Right atrium auricular region (tissue), 2 donors: ENCODE results near the gene AATF. TPM values are rescaled to one million over a fixed set of nuclear protein-coding genes. Genes with fewer than 3 reads are reported as not detected.

ENCODE experiments used
- DNase-seq: peaks from one replicate; pipeline ENCODE4 v3.0.0-alpha.2; 2019; ENCODE audit warnings: low spot score
- H3K27ac ChIP-seq, 2 donors: fragments of 200-600 bp; sonication (generic); 1 replicate in 1 of 2; 2 replicates in 1 of 2; pipeline ENCODE4 v1.5.1; 2016 to 2019
- H3K27me3 ChIP-seq, 2 donors: fragments of 200-600 bp; sonication (generic); one replicate each; pipeline versions ENCODE4 v1.5.1 to v1.6.0; 2017 to 2019
- H3K36me3 ChIP-seq: fragments of 200-600 bp; sonication (generic); one replicate; pipeline ENCODE4 v1.5.1; 2016
- H3K4me1 ChIP-seq, 2 donors: fragments of 200-600 bp; sonication (generic); one replicate each; pipeline versions ENCODE4 v1.5.1 to v1.6.0; 2017 to 2019
- H3K4me3 ChIP-seq, 2 donors: fragments of 200-600 bp; sonication (generic); 1 replicate in 1 of 2; 2 replicates in 1 of 2; pipeline ENCODE4 v1.5.1; 2017 to 2019; ENCODE audit warnings: mild to moderate bottlenecking in 1 of 2, moderate library complexity in 1 of 2
- H3K9me3 ChIP-seq, 2 donors: fragments of 200-600 bp; sonication (generic); one replicate each; pipeline ENCODE4 v1.5.1; 2019
- microRNA-seq, 2 donors: library from miRNA; unstranded; fragments of <30 nt; microRNA quantifications; one replicate each; pipeline ENCODE4, GENCODE V29; 2016 to 2017; ENCODE audit warnings: borderline number of aligned reads in 2 of 2, borderline replicate concordance in 1 of 2
- total RNA-seq, 2 donors: library from RNA; depleted of rRNA; stranded (reverse); fragments of >200 nt; gene quantifications; one replicate each; pipeline ENCODE4 v1.1.0, GENCODE V29; 2016
- TF ChIP-seq, protein P1 (sequence below), 2 donors: fragments of 200-600 bp; sonication (generic); IDR thresholded peaks; one replicate each; pipeline ENCODE4 v1.5.1; 2019; ENCODE audit warnings: antibody characterized with exemption in 2 of 2

The AATF gene
- total RNA-seq, 2 donors from 2014 or later = 17.8 to 23.2 TPM

DNA sequence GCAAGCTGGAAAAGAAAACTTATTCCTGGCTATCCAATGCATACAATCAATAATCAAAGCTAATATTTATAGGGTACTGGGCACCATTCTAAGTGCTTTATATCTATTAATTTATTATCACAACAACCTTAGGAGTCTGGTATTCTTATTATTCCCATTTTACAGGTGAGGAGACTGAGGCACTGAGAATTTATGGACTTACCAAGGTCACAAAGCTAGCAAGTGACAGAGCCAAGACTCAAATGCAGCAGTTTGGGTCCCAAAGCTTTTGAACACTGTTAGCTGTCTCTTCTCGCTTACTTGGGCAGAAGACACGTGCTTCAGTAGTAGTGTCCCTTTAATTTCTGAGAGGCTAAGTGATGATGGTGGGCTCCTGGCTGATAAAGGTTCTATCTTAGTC, 152.6 kb downstream of the AATF start:
- H3K27me3 ChIP-seq = no peaks in the 10 kb centered on the region
- peaks cover 16% of the 10 kb centered on the region for H3K36me3 ChIP-seq
- no peaks in the 10 kb centered on the region for H3K4me1 ChIP-seq

DNA sequence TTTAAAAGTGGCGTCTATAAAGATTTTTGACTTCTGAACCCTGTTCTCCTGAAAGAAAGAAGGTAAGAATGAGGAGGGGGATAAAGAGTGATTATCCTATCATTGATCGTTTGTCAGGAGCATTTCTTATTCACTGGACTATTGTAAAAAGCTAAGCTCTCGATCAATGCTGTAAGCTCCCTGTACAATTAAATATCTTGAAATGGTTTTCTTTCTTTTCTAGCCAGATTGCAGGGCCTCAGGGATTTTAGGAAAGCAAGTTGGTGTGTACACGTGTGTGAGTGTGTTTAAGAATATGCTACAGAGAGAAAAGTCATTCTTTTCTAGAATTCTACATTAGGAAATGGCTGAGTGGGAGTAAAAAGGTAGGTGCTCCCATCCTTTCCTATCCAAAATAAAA, 154.5 kb downstream of the AATF start:
- Histone ChIP-seq H3K4me1 (no peaks in the 10 kb centered on the region), H3K27ac (no peak overlapping the region), H3K9me3 (no peaks in the 10 kb centered on the region), H3K27me3 (no peaks in the 10 kb centered on the region), H3K36me3 (no peaks in the 10 kb centered on the region), H3K4me3 (no peak overlapping the region)
- TF ChIP-seq, protein P1, sequence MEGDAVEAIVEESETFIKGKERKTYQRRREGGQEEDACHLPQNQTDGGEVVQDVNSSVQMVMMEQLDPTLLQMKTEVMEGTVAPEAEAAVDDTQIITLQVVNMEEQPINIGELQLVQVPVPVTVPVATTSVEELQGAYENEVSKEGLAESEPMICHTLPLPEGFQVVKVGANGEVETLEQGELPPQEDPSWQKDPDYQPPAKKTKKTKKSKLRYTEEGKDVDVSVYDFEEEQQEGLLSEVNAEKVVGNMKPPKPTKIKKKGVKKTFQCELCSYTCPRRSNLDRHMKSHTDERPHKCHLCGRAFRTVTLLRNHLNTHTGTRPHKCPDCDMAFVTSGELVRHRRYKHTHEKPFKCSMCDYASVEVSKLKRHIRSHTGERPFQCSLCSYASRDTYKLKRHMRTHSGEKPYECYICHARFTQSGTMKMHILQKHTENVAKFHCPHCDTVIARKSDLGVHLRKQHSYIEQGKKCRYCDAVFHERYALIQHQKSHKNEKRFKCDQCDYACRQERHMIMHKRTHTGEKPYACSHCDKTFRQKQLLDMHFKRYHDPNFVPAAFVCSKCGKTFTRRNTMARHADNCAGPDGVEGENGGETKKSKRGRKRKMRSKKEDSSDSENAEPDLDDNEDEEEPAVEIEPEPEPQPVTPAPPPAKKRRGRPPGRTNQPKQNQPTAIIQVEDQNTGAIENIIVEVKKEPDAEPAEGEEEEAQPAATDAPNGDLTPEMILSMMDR (IDR thresholded peaks at IDR 0.05) = no peak
- no peak for DNase-seq

More for the DNA sequence above, 152.6 kb downstream of the AATF start:
- no peak overlapping the region for H3K27ac ChIP-seq
- DNase-seq = no peak
- TF ChIP-seq, protein P1 (IDR thresholded peaks at IDR 0.05) = no peak
- H3K9me3 ChIP-seq = no peaks in the 10 kb centered on the region
- no peak overlapping the region for H3K4me3 ChIP-seq

DNA sequence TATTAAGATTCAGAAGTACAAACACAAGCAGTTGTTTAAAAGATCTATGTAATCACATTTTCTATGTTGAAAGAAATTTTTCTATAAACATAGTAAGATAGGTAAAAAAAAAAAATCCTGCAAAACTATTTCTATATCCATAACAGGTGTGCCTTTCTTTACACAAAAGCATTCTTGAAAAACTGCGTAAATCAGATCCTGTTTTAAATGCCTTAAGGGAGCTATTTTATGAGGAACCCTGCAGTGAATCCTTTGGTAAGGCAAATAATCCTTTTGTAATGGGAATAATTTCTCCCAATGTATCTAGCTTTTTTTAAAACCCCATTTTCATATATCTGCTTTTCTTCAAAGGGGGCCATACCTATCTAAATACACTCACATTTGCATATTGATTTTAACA, 157.3 kb downstream of the AATF start:
- no peak overlapping the region for H3K27ac ChIP-seq
- no peaks in the 10 kb centered on the region for H3K27me3 ChIP-seq
- H3K9me3 ChIP-seq = no peaks in the 10 kb centered on the region
- H3K36me3 ChIP-seq = peaks cover 12% of the 10 kb centered on the region
- no peak overlapping the region for H3K4me3 ChIP-seq
- H3K4me1 ChIP-seq = no peaks in the 10 kb centered on the region
- DNase-seq = no peak
- TF ChIP-seq, protein P1 (IDR thresholded peaks at IDR 0.05) = no peak

Small RNA genes within 50 kb of the gene (microRNA-seq; reads per million reads assigned to microRNA genes)
- 0 reads per million in 2 donors for gene MIR2909

Other genes with a start within 250 kb of the AATF start
- gene LHX1, start 11.5 kb upstream of the AATF start, total RNA-seq = not detected